GM23338 (cell line): ENCODE results near the gene CHST12. TPM values are rescaled to one million over a fixed set of nuclear protein-coding genes. Genes with fewer than 3 reads are reported as not detected.

Experiments used
- ZNF462 ChIP-seq: fragments of 250-450 bp; sonication (Bioruptor Pico); IDR thresholded peaks from 2 replicates; pipeline ENCODE4 v1.5.0; 2020; ENCODE audit warnings: mild to moderate bottlenecking, moderate library complexity
- polyA plus RNA-seq: library from polyadenylated mRNA; unstranded; fragments of >200 nt; fragmentation: Nextera tagmentation; extraction: Ambion mirVana; gene quantifications from 2 replicates; pipeline ENCODE4 v1.2.1, GENCODE V29; 2016
- total RNA-seq: library from RNA; depleted of rRNA; stranded (reverse); fragments of >200 nt; shearing (Covaris generic); gene quantifications from 2 replicates; pipeline ENCODE4 v1.2.3, GENCODE V29; 2014
- TF ChIP-seq, protein P1 (sequence below): IDR thresholded peaks from one replicate; pipeline ENCODE4 v1.6.1; 2018; ENCODE audit warnings: antibody characterized with exemption; ENCODE audit not compliant: unreplicated experiment
- TF ChIP-seq, protein P2 (sequence below): IDR thresholded peaks from 2 replicates; pipeline ENCODE4 v1.6.1; 2016; ENCODE audit warnings: antibody characterized with exemption

The CHST12 gene
- total and polyA plus RNA-seq, 2 experiments from 2014 or later = 10.1 to 14.6 TPM

DNA sequence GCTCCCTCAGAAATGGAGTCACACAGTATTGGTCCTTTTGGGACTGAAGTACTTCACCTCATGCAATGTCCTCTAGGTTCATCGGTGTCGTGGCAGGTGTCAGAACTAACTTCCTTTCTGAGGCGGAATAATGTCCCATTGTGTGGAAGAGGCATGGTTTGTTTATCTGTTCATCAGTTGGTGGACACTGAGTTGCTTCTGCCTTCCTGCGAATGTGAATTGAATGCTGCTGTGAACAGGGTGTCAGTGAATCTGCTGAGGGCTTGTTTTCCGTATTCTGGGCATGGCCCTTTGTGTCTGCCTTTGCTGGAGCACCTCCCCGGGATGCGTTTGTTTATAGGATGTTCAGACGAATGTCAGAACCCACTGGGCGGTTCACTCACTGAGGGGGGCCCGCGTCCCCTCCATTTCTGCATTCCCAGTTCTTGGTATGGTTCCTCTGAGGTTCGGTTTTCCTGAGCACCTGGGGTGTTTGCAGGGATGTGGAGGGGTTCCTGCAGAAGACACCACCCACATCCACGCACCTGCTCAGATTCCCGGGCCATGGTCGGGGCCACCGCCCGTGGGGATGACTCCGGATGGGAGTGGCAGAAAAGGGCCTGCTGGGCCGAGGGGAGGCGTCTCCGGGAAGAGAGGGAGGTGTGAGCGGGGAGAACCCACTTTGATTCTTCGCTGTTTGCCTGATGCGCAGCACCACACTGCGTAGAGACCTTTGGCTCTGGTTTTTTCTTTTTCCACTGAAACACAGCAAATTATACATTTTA lies 33.1 kb downstream of the CHST12 start (continued):
- TF ChIP-seq ZNF462 (CRISPR knock-in tag) = no peak
- TF ChIP-seq, protein P1, sequence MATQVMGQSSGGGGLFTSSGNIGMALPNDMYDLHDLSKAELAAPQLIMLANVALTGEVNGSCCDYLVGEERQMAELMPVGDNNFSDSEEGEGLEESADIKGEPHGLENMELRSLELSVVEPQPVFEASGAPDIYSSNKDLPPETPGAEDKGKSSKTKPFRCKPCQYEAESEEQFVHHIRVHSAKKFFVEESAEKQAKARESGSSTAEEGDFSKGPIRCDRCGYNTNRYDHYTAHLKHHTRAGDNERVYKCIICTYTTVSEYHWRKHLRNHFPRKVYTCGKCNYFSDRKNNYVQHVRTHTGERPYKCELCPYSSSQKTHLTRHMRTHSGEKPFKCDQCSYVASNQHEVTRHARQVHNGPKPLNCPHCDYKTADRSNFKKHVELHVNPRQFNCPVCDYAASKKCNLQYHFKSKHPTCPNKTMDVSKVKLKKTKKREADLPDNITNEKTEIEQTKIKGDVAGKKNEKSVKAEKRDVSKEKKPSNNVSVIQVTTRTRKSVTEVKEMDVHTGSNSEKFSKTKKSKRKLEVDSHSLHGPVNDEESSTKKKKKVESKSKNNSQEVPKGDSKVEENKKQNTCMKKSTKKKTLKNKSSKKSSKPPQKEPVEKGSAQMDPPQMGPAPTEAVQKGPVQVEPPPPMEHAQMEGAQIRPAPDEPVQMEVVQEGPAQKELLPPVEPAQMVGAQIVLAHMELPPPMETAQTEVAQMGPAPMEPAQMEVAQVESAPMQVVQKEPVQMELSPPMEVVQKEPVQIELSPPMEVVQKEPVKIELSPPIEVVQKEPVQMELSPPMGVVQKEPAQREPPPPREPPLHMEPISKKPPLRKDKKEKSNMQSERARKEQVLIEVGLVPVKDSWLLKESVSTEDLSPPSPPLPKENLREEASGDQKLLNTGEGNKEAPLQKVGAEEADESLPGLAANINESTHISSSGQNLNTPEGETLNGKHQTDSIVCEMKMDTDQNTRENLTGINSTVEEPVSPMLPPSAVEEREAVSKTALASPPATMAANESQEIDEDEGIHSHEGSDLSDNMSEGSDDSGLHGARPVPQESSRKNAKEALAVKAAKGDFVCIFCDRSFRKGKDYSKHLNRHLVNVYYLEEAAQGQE = no peak
- TF ChIP-seq, protein P2, sequence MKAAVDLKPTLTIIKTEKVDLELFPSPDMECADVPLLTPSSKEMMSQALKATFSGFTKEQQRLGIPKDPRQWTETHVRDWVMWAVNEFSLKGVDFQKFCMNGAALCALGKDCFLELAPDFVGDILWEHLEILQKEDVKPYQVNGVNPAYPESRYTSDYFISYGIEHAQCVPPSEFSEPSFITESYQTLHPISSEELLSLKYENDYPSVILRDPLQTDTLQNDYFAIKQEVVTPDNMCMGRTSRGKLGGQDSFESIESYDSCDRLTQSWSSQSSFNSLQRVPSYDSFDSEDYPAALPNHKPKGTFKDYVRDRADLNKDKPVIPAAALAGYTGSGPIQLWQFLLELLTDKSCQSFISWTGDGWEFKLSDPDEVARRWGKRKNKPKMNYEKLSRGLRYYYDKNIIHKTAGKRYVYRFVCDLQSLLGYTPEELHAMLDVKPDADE = no peak
